ENCODE data around the gene SDSL.

Gene SDSL

GRCh38 chr12:113438523-113439300, 16.5 kb downstream of the SDSL start:
- no peak for ATAC-seq
- TF ChIP-seq PPARA (CRISPR knock-in tag; IDR thresholded peaks at IDR 0.05; ENCODE audit: borderline replicate concordance) (no peak), ZFP30 (CRISPR knock-in tag; IDR thresholded peaks at IDR 0.05) (no peak), SNAI2 (CRISPR knock-in tag; IDR thresholded peaks at IDR 0.05) (no peak), ARNTL (CRISPR knock-in tag; IDR thresholded peaks at IDR 0.05; ENCODE audit: borderline replicate concordance, low read depth) (no peak), CSRNP3 (CRISPR knock-in tag; IDR thresholded peaks at IDR 0.05) (no peak), ZNF70 (CRISPR knock-in tag; IDR thresholded peaks at IDR 0.05) (no peak), CREB5 (CRISPR knock-in tag; IDR thresholded peaks at IDR 0.05; ENCODE audit: low read depth) (no peak), ISL1 (CRISPR knock-in tag; IDR thresholded peaks at IDR 0.05) (no peak)

- no peak for ATAC-seq
- TF ChIP-seq ZFP3 (CRISPR knock-in tag; IDR thresholded peaks at IDR 0.05) = no peak
Measured at GRCh38 chr12:113439301-113439597, 17.1 kb downstream of the SDSL start.

GRCh38 chr12:113439606-113440030, 17.4 kb downstream of the SDSL start:
- peak; percentile 87 for ATAC-seq
- TF ChIP-seq ARNTL (CRISPR knock-in tag; IDR thresholded peaks at IDR 0.05; ENCODE audit: borderline replicate concordance, low read depth) (no peak), CSRNP3 (CRISPR knock-in tag; IDR thresholded peaks at IDR 0.05) (no peak), ISL1 (CRISPR knock-in tag; IDR thresholded peaks at IDR 0.05) (no peak), ZFP30 (CRISPR knock-in tag; IDR thresholded peaks at IDR 0.05) (no peak), ZFP3 (CRISPR knock-in tag; IDR thresholded peaks at IDR 0.05) (no peak), SNAI2 (CRISPR knock-in tag; IDR thresholded peaks at IDR 0.05) (no peak), ZC3H10 (CRISPR knock-in tag; IDR thresholded peaks at IDR 0.05) (no peak), ZNF8 (CRISPR knock-in tag; IDR thresholded peaks at IDR 0.05) (no peak), POU6F1 (CRISPR knock-in tag; IDR thresholded peaks at IDR 0.05; ENCODE audit: borderline replicate concordance, low read depth) (no peak), ZNF70 (CRISPR knock-in tag; IDR thresholded peaks at IDR 0.05) (no peak), ZNF565 (CRISPR knock-in tag; conservative IDR thresholded peaks at IDR 0.05; ENCODE audit: low read depth) (no peak), PPARA (CRISPR knock-in tag; IDR thresholded peaks at IDR 0.05; ENCODE audit: borderline replicate concordance) (no peak), TOX (CRISPR knock-in tag; IDR thresholded peaks at IDR 0.05; ENCODE audit: borderline replicate concordance) (no peak), CSDC2 (CRISPR knock-in tag; IDR thresholded peaks at IDR 0.05) (no peak), TCF4 (CRISPR knock-in tag; IDR thresholded peaks at IDR 0.05; ENCODE audit: borderline replicate concordance) (no peak), RARB (CRISPR knock-in tag; IDR thresholded peaks at IDR 0.05) (no peak), TSHZ2 (CRISPR knock-in tag; IDR thresholded peaks at IDR 0.05) (no peak), ESRRG (CRISPR knock-in tag; IDR thresholded peaks at IDR 0.05) (no peak), BACH2 (CRISPR knock-in tag; IDR thresholded peaks at IDR 0.05; ENCODE audit: borderline replicate concordance) (no peak)
